Measurements from ENCODE around the gene BBS7. TPM values are rescaled to one million over a fixed set of nuclear protein-coding genes. Genes with fewer than 3 reads are reported as not detected.

The BBS7 gene
- total and polyA plus RNA-seq, 9 of the 15 experiments (the other 6 are each of a cell fraction or from before 2014, with no cell fraction given): 13.4 to 25.8 (median 16.4) TPM

DNA sequence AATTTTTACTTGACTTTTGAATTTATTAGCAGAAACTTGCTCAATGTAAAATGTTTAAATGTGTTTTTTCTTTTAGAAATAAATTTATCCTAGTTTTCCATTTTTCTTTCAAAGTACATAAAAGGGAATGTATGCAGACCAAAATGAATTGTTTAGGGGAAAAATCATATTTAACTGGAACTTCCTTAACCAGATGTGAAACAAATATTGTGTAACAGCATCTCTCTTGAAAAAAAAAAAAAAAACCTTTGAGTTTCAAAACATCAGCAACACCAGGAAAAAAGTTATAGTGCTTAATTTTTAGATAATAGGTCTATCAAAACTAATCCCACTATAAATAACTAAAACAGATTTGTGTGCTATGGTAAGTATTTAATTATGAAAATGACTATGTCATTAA lies 32.1 kb downstream of the BBS7 start:
- CTCF ChIA-PET (ENCODE audit: low intra/inter-chr PET ratio): no interaction called here
- FAIRE-seq: no peak

GRCh38 chr4:121829511-121829910 lies 40.8 kb downstream of the BBS7 start:
- intact Hi-C loops (cut with micrococcal nuclease): no loop called here
- POLR2A ChIA-PET: no interaction called here

More for the DNA sequence above, 32.1 kb downstream of the BBS7 start:
- H3K4me1 ChIP-seq (replicated peaks in 1 of 2; ENCODE audit: control insufficient read depth in 2 of 2, insufficient read depth in 2 of 2, low read length in 2 of 2): no peaks in the 10 kb centered on the region
- H3K27ac ChIP-seq (ENCODE audit: extremely low read depth, low read depth, low read length): no peak overlapping the region
- no peak overlapping the region for H3K4me2 ChIP-seq (ENCODE audit: insufficient read depth, low read length)
- H3K9ac ChIP-seq (ENCODE audit: insufficient read depth in 1 of 2, low read depth in 2 of 2, low read length in 2 of 2): no peak overlapping the region
- H2AFZ ChIP-seq (ENCODE audit: low read depth, low read length): no peak overlapping the region
- H3K79me2 ChIP-seq (ENCODE audit: control insufficient read depth, insufficient read depth, low read length): no peaks in the 10 kb centered on the region
- no peak for DNase-seq (ENCODE audit: extremely low read depth in 1 of 4, low spot score in 3 of 4)
- POLR2A ChIA-PET: no interaction called here
- no peak for ATAC-seq
- H3K4me3 ChIP-seq: no peak overlapping the region
- no peaks in the 10 kb centered on the region for H3K9me3 ChIP-seq (replicated peaks; ENCODE audit: control insufficient read depth, insufficient read depth, low read depth, low read length)
- H3K27me3 ChIP-seq (ENCODE audit: control insufficient read depth in 2 of 2, insufficient read depth in 2 of 2, low read length in 2 of 2): no peaks in the 10 kb centered on the region
- H3K36me3 ChIP-seq (ENCODE audit: control insufficient read depth, insufficient read depth, low read length): peaks cover 9% of the 10 kb centered on the region; the same call in 1 of the 3 replicates
- intact Hi-C loops (cut with micrococcal nuclease) (no loop called here), in situ Hi-C loops (cut with MboI) (no loop called here)
- TF ChIP-seq MYNN (IDR thresholded peaks at IDR 0.05) (no peak), MYNN (CRISPR knock-in tag; IDR thresholded peaks at IDR 0.05) (no peak), SIN3B (IDR thresholded peaks at IDR 0.05; ENCODE audit: low read depth) (no peak), YBX1 (IDR thresholded peaks at IDR 0.05) (no peak), FOXJ2 (tag; IDR thresholded peaks at IDR 0.05) (no peak), TAF15 (IDR thresholded peaks at IDR 0.05; ENCODE audit: low read depth, low read length) (no peak), ELF4 (CRISPR knock-in tag; IDR thresholded peaks at IDR 0.05) (no peak), TOE1 (IDR thresholded peaks at IDR 0.05; ENCODE audit: borderline replicate concordance) (no peak), TOE1 (CRISPR knock-in tag; IDR thresholded peaks at IDR 0.05; ENCODE audit: borderline replicate concordance, low read depth) (no peak)
- no TSS peak for BruUV-seq (replicated peaks)
- no peaks in the 10 kb centered on the region for H4K20me1 ChIP-seq (replicated peaks; ENCODE audit: control insufficient read depth, insufficient read depth, low read length)
- no peaks in the 10 kb centered on the region for H3K9me1 ChIP-seq (ENCODE audit: control insufficient read depth, insufficient read depth, low read length)

More at GRCh38 chr4:121829511-121829910, 40.8 kb downstream of the BBS7 start:
- no peaks in the 10 kb centered on the region for H3K79me2 ChIP-seq (ENCODE audit: control insufficient read depth, insufficient read depth, low read length)
- no peaks in the 10 kb centered on the region for H3K9me1 ChIP-seq (ENCODE audit: control insufficient read depth, insufficient read depth, low read length)
- no peaks in the 10 kb centered on the region for H4K20me1 ChIP-seq (replicated peaks; ENCODE audit: control insufficient read depth, insufficient read depth, low read length)
- no peak overlapping the region; a peak in 1 of 4 replicates for H3K9ac ChIP-seq (ENCODE audit: insufficient read depth in 1 of 2, low read depth in 2 of 2, low read length in 2 of 2)
- H3K27me3 ChIP-seq (ENCODE audit: control insufficient read depth in 2 of 2, insufficient read depth in 2 of 2, low read length in 2 of 2): no peaks in the 10 kb centered on the region
- no peak for DNase-seq (ENCODE audit: extremely low read depth in 1 of 4, low spot score in 3 of 4)
- WGBS (ENCODE audit: insufficient coverage, low coverage, missing lambda C conversion rate): 83% methylated on average over 5 of the region's 5 CpGs
- TF ChIP-seq USF1 (CRISPR knock-in tag; IDR thresholded peaks at IDR 0.05) (no peak), TEAD4 (IDR thresholded peaks at IDR 0.05; ENCODE audit: low read length) (peak; percentile 12; the same call in 1 of the 2 replicates), TEAD4 (CRISPR knock-in tag; IDR thresholded peaks at IDR 0.05; ENCODE audit: borderline replicate concordance) (no peak)
- H2AFZ ChIP-seq (ENCODE audit: low read depth, low read length): no peak overlapping the region
- ATAC-seq: no peak
- CTCF ChIA-PET (ENCODE audit: low intra/inter-chr PET ratio): interaction anchor here (0.6 kb wide), 1 partner anchor 312 kb away, joined by 3 read pairs; no protein-coding TSS in a partner anchor
- BruUV-seq (replicated peaks): no TSS peak
- peaks cover 9% of the 10 kb centered on the region; the same call in 1 of the 3 replicates for H3K36me3 ChIP-seq (ENCODE audit: control insufficient read depth, insufficient read depth, low read length)
- no peak overlapping the region for H3K4me2 ChIP-seq (ENCODE audit: insufficient read depth, low read length)
- H3K4me1 ChIP-seq (replicated peaks in 1 of 2; ENCODE audit: control insufficient read depth in 2 of 2, insufficient read depth in 2 of 2, low read length in 2 of 2): peaks cover 0 to 10% of the 10 kb centered on the region in 2 experiments; a peak in 2 of 5 replicates
- H3K27ac ChIP-seq (ENCODE audit: extremely low read depth, low read depth, low read length): no peak overlapping the region
- FAIRE-seq: no peak
- in situ Hi-C loops (cut with MboI): no loop called here
- no peak overlapping the region for H3K4me3 ChIP-seq
- no peaks in the 10 kb centered on the region for H3K9me3 ChIP-seq (replicated peaks; ENCODE audit: control insufficient read depth, insufficient read depth, low read depth, low read length)
